Stimulated activated effector memory CD8-positive, alpha-beta T cell treated with anti-CD3 and anti-CD28 coated beads, Interleukin-12 subunit alpha, Interleukin-12 subunit beta, amount 100 ng/mL, for 72 hours (primary cell): ENCODE data around the gene SYNE4.
A peak's percentile ranks its signal among the peaks of the same experiment; 100 is the strongest.

Experiments
- ATAC-seq: fragments of 150-1000 bp; cut with Tn5 transposase; 2 replicates; pipeline ENCODE4 v1.10.0; 2021
- DNase-seq, 2 donors: peaks; one replicate each; pipeline ENCODE4 v3.0.0; 2021 to 2022; ENCODE audit warnings: low spot score in 2 of 2
- H3K27ac Mint-ChIP-seq: one replicate; pipeline ENCODE4 v1.8.0; 2022; ENCODE audit warnings: mild to moderate bottlenecking, mixed read lengths
- H3K36me3 Mint-ChIP-seq: one replicate; pipeline ENCODE4 v1.8.0; 2022; ENCODE audit warnings: mild to moderate bottlenecking, mixed read lengths
- H3K4me1 Mint-ChIP-seq: one replicate; pipeline ENCODE4 v1.8.0; 2022; ENCODE audit warnings: mixed read lengths
- H3K4me3 Mint-ChIP-seq: one replicate; pipeline ENCODE4 v1.8.0; 2022; ENCODE audit warnings: mild to moderate bottlenecking, mixed read lengths
- H3K9me3 Mint-ChIP-seq: one replicate; pipeline ENCODE4 v1.8.0; 2022; ENCODE audit warnings: mixed read lengths

The SYNE4 gene

GRCh38 chr19:36006955-36007354, 1.7 kb downstream of the SYNE4 start:
- ATAC-seq (no peak), DNase-seq (no peak)
- no peak overlapping the region for H3K4me3 Mint-ChIP-seq
- H3K36me3 Mint-ChIP-seq, result peaks cover 19% of the 10 kb centered on the region
- no peaks in the 10 kb centered on the region for H3K9me3 Mint-ChIP-seq
- H3K4me1 Mint-ChIP-seq, result peaks cover 28% of the 10 kb centered on the region
- H3K27ac Mint-ChIP-seq, result no peak overlapping the region

GRCh38 chr19:36003284-36003683, 5.3 kb downstream of the SYNE4 start:
- no peak for ATAC-seq
- no peak overlapping the region for H3K4me3 Mint-ChIP-seq
- DNase-seq, result no peak
- no peak overlapping the region for H3K27ac Mint-ChIP-seq
- peaks cover 19% of the 10 kb centered on the region for H3K4me1 Mint-ChIP-seq
- no peaks in the 10 kb centered on the region for H3K9me3 Mint-ChIP-seq
- peaks cover 24% of the 10 kb centered on the region for H3K36me3 Mint-ChIP-seq

- H3K27ac Mint-ChIP-seq, result no peak overlapping the region
- no peak for ATAC-seq
- H3K9me3 Mint-ChIP-seq, result no peaks in the 10 kb centered on the region
- peaks cover 38% of the 10 kb centered on the region for H3K36me3 Mint-ChIP-seq
- peaks cover 31% of the 10 kb centered on the region for H3K4me1 Mint-ChIP-seq
- H3K4me3 Mint-ChIP-seq, result no peak overlapping the region
- DNase-seq, result no peak
These were observed 7.0 kb downstream of the SYNE4 start for GRCh38 chr19:36001605-36002004.

- Mint-ChIP-seq H3K27ac (peak overlapping the region; percentile 85), H3K4me3 (peak overlapping the region; percentile 87)
These were observed 11.8 kb downstream of the SYNE4 start for GRCh38 chr19:35996777-35997176.

GRCh38 chr19:35995048-35995993, 13.3 kb downstream of the SYNE4 start, which contains the start of gene SDHAF1:
Gene SDHAF1 (plus strand): TSS chr19:35995188. CDS start chr19:35995275, 87 bp downstream.
- H3K4me3 Mint-ChIP-seq, result peak within 1 kb of the TSS; percentile 87
- peaks cover 36% of the 10 kb centered on the region for H3K4me1 Mint-ChIP-seq
- peaks cover 36% of the 10 kb centered on the region for H3K36me3 Mint-ChIP-seq
- H3K9me3 Mint-ChIP-seq, result no peaks in the 10 kb centered on the region
- ATAC-seq (peak; percentile 92), DNase-seq (peak; percentile 83 to 96)
- H3K27ac Mint-ChIP-seq, result peak within 1 kb of the TSS; percentile 93

More at GRCh38 chr19:35996777-35997176, 11.8 kb downstream of the SYNE4 start:
- H3K36me3 Mint-ChIP-seq, result peaks cover 36% of the 10 kb centered on the region
- DNase-seq (no peak), ATAC-seq (no peak)
- no peaks in the 10 kb centered on the region for H3K9me3 Mint-ChIP-seq
- H3K4me1 Mint-ChIP-seq, result peaks cover 42% of the 10 kb centered on the region

GRCh38 chr19:35993923-35994598, 14.6 kb downstream of the SYNE4 start:
- H3K9me3 Mint-ChIP-seq, result no peaks in the 10 kb centered on the region
- peak overlapping the region; percentile 87 for H3K4me3 Mint-ChIP-seq
- H3K4me1 Mint-ChIP-seq, result peaks cover 33% of the 10 kb centered on the region
- no peak for DNase-seq
- H3K36me3 Mint-ChIP-seq, result peaks cover 29% of the 10 kb centered on the region
- no peak overlapping the region for H3K27ac Mint-ChIP-seq
- ATAC-seq, result no peak

GRCh38 chr19:35992907-35993765, 15.5 kb downstream of the SYNE4 start:
- no peak for ATAC-seq

GRCh38 chr19:35991731-35992450, 16.7 kb downstream of the SYNE4 start:
- H3K9me3 Mint-ChIP-seq, result no peaks in the 10 kb centered on the region
- peak overlapping the region; percentile 29 for H3K27ac Mint-ChIP-seq
- no peak for DNase-seq
- H3K4me3 Mint-ChIP-seq, result no peak overlapping the region
- no peak for ATAC-seq
- peaks cover 11% of the 10 kb centered on the region for H3K36me3 Mint-ChIP-seq
- peaks cover 19% of the 10 kb centered on the region for H3K4me1 Mint-ChIP-seq

More at GRCh38 chr19:35992907-35993765, 15.5 kb downstream of the SYNE4 start:
- no peak overlapping the region for H3K4me3 Mint-ChIP-seq
- H3K36me3 Mint-ChIP-seq, result peaks cover 22% of the 10 kb centered on the region
- peaks cover 29% of the 10 kb centered on the region for H3K4me1 Mint-ChIP-seq
- H3K9me3 Mint-ChIP-seq, result no peaks in the 10 kb centered on the region
- no peak overlapping the region for H3K27ac Mint-ChIP-seq
- DNase-seq, result no peak

- no peaks in the 10 kb centered on the region for H3K9me3 Mint-ChIP-seq
- no peak for ATAC-seq
- H3K4me3 Mint-ChIP-seq, result no peak overlapping the region
- H3K36me3 Mint-ChIP-seq, result peaks cover 6% of the 10 kb centered on the region
- no peak overlapping the region for H3K27ac Mint-ChIP-seq
- no peak for DNase-seq
- H3K4me1 Mint-ChIP-seq, result peaks cover 16% of the 10 kb centered on the region
These were observed 17.6 kb downstream of the SYNE4 start for GRCh38 chr19:35990771-35991730.

- Mint-ChIP-seq H3K36me3 (peaks cover 6% of the 10 kb centered on the region), H3K4me3 (no peak overlapping the region), H3K9me3 (no peaks in the 10 kb centered on the region), H3K4me1 (peaks cover 11% of the 10 kb centered on the region), H3K27ac (no peak overlapping the region)
- no peak for DNase-seq
- no peak for ATAC-seq
These were observed 18.5 kb downstream of the SYNE4 start for GRCh38 chr19:35990156-35990555.

GRCh38 chr19:35988824-35989223, 19.8 kb downstream of the SYNE4 start:
- peaks cover 5% of the 10 kb centered on the region for H3K4me1 Mint-ChIP-seq
- no peaks in the 10 kb centered on the region for H3K9me3 Mint-ChIP-seq
- ATAC-seq (no peak), DNase-seq (no peak)
- H3K27ac Mint-ChIP-seq, result no peak overlapping the region
- H3K4me3 Mint-ChIP-seq, result no peak overlapping the region
- no peaks in the 10 kb centered on the region for H3K36me3 Mint-ChIP-seq

- ATAC-seq (no peak), DNase-seq (no peak)
- Mint-ChIP-seq H3K27ac (no peak overlapping the region), H3K4me3 (peak overlapping the region; percentile 55), H3K4me1 (peaks cover 5% of the 10 kb centered on the region), H3K36me3 (no peaks in the 10 kb centered on the region), H3K9me3 (no peaks in the 10 kb centered on the region)
These were observed 21.1 kb downstream of the SYNE4 start for GRCh38 chr19:35987571-35987896.

- Mint-ChIP-seq H3K9me3 (no peaks in the 10 kb centered on the region), H3K27ac (no peak overlapping the region), H3K4me3 (peak overlapping the region; percentile 55), H3K36me3 (no peaks in the 10 kb centered on the region), H3K4me1 (peaks cover 5% of the 10 kb centered on the region)
- DNase-seq (no peak), ATAC-seq (peak; percentile 58)
These were observed 21.7 kb downstream of the SYNE4 start for GRCh38 chr19:35986664-35987570.
